KMS-11 (cell line): ENCODE measurements around the gene FBN1.

Experiments used
- H2AFZ ChIP-seq: fragments of 200-600 bp; sonication (generic); 2 replicates; pipeline ENCODE4 v1.6.1; 2016; ENCODE audit warnings: antibody characterized with exemption, mixed run types, low read depth
- H3K27ac ChIP-seq: fragments of 200-600 bp; sonication (generic); 2 replicates; pipeline ENCODE4 v1.6.1; 2016; ENCODE audit warnings: mild to moderate bottlenecking, mixed run types
- H3K27me3 ChIP-seq: fragments of 200-600 bp; sonication (generic); 2 replicates; pipeline ENCODE4 v1.6.1; 2017; ENCODE audit warnings: mild to moderate bottlenecking, low read depth, mixed run types, moderate library complexity; ENCODE audit not compliant: insufficient read depth
- H3K36me3 ChIP-seq: fragments of 200-600 bp; sonication (generic); 2 replicates; pipeline ENCODE4 v1.6.1; 2017; ENCODE audit warnings: mild to moderate bottlenecking, mixed run types; ENCODE audit not compliant: insufficient read depth
- H3K4me1 ChIP-seq: fragments of 200-600 bp; sonication (generic); 2 replicates; pipeline ENCODE4 v1.6.1; 2016; ENCODE audit warnings: mild to moderate bottlenecking, low read depth, mixed run types; ENCODE audit not compliant: poor library complexity, severe bottlenecking
- H3K4me2 ChIP-seq: fragments of 200-600 bp; sonication (generic); 2 replicates; pipeline ENCODE4 v1.7.0; 2016; ENCODE audit warnings: mild to moderate bottlenecking, mixed run types
- H3K4me3 ChIP-seq: fragments of 200-600 bp; sonication (generic); IDR thresholded peaks from 2 replicates; pipeline ENCODE4 v1.6.1; 2017; ENCODE audit warnings: low read depth, low read length, mixed read lengths; ENCODE audit not compliant: insufficient read depth
- H3K79me2 ChIP-seq: fragments of 200-600 bp; sonication (generic); 2 replicates; pipeline ENCODE4 v1.6.1; 2016; ENCODE audit warnings: low read depth, mixed run types; ENCODE audit not compliant: insufficient read depth
- H3K9ac ChIP-seq: fragments of 200-600 bp; sonication (generic); 2 replicates; pipeline ENCODE4 v1.6.1; 2016; ENCODE audit warnings: mild to moderate bottlenecking, mixed run types
- H4K20me1 ChIP-seq: fragments of 200-600 bp; sonication (generic); 2 replicates; pipeline ENCODE4 v1.6.1; 2016; ENCODE audit warnings: mild to moderate bottlenecking, mixed run types; ENCODE audit not compliant: insufficient read depth
- CTCF ChIP-seq: fragments of 200-600 bp; sonication (generic); conservative IDR thresholded peaks from 2 replicates; pipeline ENCODE4 v1.6.1; 2017; ENCODE audit warnings: low read depth, mild to moderate bottlenecking, antibody characterized with exemption, low read length, moderate library complexity, mixed read lengths

The FBN1 gene

DNA sequence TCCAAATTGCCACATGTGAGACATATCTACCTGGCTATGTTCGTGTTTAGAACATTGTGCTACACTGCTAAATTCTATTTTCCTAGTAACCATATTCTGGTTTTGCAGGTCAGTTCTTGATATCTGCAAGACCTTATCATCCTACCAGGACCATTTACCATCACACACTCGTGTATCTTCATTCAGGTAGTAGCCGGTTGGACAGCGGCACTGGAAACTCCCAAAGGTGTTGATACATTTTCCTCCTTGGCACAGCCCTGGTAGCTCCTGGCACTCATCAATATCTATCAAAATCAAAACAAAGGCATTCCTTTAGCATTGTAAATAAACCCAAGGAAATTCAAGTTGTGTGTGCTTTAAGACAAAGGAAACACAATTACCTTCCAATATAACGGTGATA is 180.1 kb downstream of the FBN1 start:
- H3K27ac ChIP-seq: no peak overlapping the region
- TF ChIP-seq CTCF: no peak
- no peaks in the 10 kb centered on the region for H3K36me3 ChIP-seq
- H3K9ac ChIP-seq: no peak overlapping the region
- no peak overlapping the region for H3K4me2 ChIP-seq
- H2AFZ ChIP-seq: no peak overlapping the region
- H4K20me1 ChIP-seq: no peaks in the 10 kb centered on the region
- no peaks in the 10 kb centered on the region for H3K27me3 ChIP-seq
- no peaks in the 10 kb centered on the region for H3K4me1 ChIP-seq
- H3K4me3 ChIP-seq: no peak overlapping the region
- no peaks in the 10 kb centered on the region for H3K79me2 ChIP-seq

- Histone ChIP-seq H4K20me1 (no peaks in the 10 kb centered on the region), H3K4me1 (no peaks in the 10 kb centered on the region), H2AFZ (no peak overlapping the region), H3K27me3 (no peaks in the 10 kb centered on the region), H3K27ac (no peak overlapping the region), H3K4me3 (no peak overlapping the region), H3K36me3 (no peaks in the 10 kb centered on the region), H3K4me2 (no peak overlapping the region), H3K79me2 (no peaks in the 10 kb centered on the region), H3K9ac (no peak overlapping the region)
- TF ChIP-seq CTCF: no peak
Measured at GRCh38 chr15:48463366-48463880, 182.1 kb downstream of the FBN1 start.

GRCh38 chr15:48462688-48463087 is 182.8 kb downstream of the FBN1 start:
- no peaks in the 10 kb centered on the region for H3K27me3 ChIP-seq
- no peak overlapping the region for H2AFZ ChIP-seq
- H3K4me1 ChIP-seq: no peaks in the 10 kb centered on the region
- no peak overlapping the region for H3K27ac ChIP-seq
- TF ChIP-seq CTCF: no peak
- no peaks in the 10 kb centered on the region for H4K20me1 ChIP-seq
- H3K4me3 ChIP-seq: no peak overlapping the region
- no peaks in the 10 kb centered on the region for H3K36me3 ChIP-seq
- H3K4me2 ChIP-seq: no peak overlapping the region
- H3K9ac ChIP-seq: no peak overlapping the region
- no peaks in the 10 kb centered on the region for H3K79me2 ChIP-seq

- Histone ChIP-seq H3K36me3 (no peaks in the 10 kb centered on the region), H3K4me3 (no peak overlapping the region), H3K79me2 (no peaks in the 10 kb centered on the region), H3K4me2 (no peak overlapping the region), H3K4me1 (no peaks in the 10 kb centered on the region), H3K9ac (no peak overlapping the region), H4K20me1 (no peaks in the 10 kb centered on the region), H3K27ac (no peak overlapping the region), H2AFZ (no peak overlapping the region), H3K27me3 (no peaks in the 10 kb centered on the region)
- TF ChIP-seq CTCF: no peak
Measured at GRCh38 chr15:48459571-48460442, 185.7 kb downstream of the FBN1 start.
